PC-3 (cell line): Measurements from ENCODE around the gene CCDC167.

Experiments used
- EZH2phosphoT487 ChIP-seq: fragments of 300-600 bp; sonication (generic); IDR thresholded peaks from 2 replicates; pipeline ENCODE4 v1.6.1; 2018; ENCODE audit warnings: mild to moderate bottlenecking, antibody characterized with exemption, low read length, borderline replicate concordance
- TF ChIP-seq, protein P1 (sequence below): fragments of 300-600 bp; sonication (generic); conservative IDR thresholded peaks from 2 replicates; pipeline ENCODE4 v1.5.1; 2017; ENCODE audit warnings: antibody characterized with exemption, low read depth, mild to moderate bottlenecking, low read length

- TF ChIP-seq, protein P1, sequence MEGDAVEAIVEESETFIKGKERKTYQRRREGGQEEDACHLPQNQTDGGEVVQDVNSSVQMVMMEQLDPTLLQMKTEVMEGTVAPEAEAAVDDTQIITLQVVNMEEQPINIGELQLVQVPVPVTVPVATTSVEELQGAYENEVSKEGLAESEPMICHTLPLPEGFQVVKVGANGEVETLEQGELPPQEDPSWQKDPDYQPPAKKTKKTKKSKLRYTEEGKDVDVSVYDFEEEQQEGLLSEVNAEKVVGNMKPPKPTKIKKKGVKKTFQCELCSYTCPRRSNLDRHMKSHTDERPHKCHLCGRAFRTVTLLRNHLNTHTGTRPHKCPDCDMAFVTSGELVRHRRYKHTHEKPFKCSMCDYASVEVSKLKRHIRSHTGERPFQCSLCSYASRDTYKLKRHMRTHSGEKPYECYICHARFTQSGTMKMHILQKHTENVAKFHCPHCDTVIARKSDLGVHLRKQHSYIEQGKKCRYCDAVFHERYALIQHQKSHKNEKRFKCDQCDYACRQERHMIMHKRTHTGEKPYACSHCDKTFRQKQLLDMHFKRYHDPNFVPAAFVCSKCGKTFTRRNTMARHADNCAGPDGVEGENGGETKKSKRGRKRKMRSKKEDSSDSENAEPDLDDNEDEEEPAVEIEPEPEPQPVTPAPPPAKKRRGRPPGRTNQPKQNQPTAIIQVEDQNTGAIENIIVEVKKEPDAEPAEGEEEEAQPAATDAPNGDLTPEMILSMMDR, result no peak
- TF ChIP-seq EZH2phosphoT487, result no peak
Measured at GRCh38 chr6:37454420-37455140, 45.1 kb downstream of the CCDC167 start.
